Gastrocnemius medialis (tissue), 4 donors: ENCODE results near the gene KCNQ1.

ENCODE experiments used
- CTCF ChIP-seq, 5 experiments: fragments of 450-650 bp in 3 of 5; fragments of 200-600 bp in 2 of 5; sonication (generic) in 2 of 5; IDR thresholded peaks in 4 of 5; conservative IDR thresholded peaks in 1 of 5; 1 replicate in 4 of 5; 2 replicates in 1 of 5; pipeline ENCODE4 v1.5.1; 2016 to 2019; ENCODE audit warnings: antibody characterized with exemption in 5 of 5, mild to moderate bottlenecking in 3 of 5, moderate library complexity in 3 of 5
- POLR2A ChIP-seq, 2 donors: fragments of 450-650 bp; IDR thresholded peaks; one replicate each; pipeline ENCODE4 v1.6.1; 2017; ENCODE audit warnings: antibody characterized with exemption in 2 of 2, mild to moderate bottlenecking in 2 of 2, moderate library complexity in 2 of 2

GRCh38 chr11:2815762-2816496 lies 371.1 kb downstream of the KCNQ1 start:
- TF ChIP-seq CTCF (IDR thresholded peaks at IDR 0.05 in 4 of 5, conservative IDR thresholded peaks at IDR 0.05 in 1 of 5) (no peak), POLR2A (IDR thresholded peaks at IDR 0.05) (no peak)
